HEK293 (cell line): ENCODE data around the gene GSG1L.

Experiments
- IKZF3 ChIP-seq: fragments of 450-650 bp; IDR thresholded peaks from 2 replicates; pipeline ENCODE4 v1.5.0; 2018; ENCODE audit warnings: missing biosample characterization, mild to moderate bottlenecking, missing genetic modification characterization, moderate library complexity
- KLF16 ChIP-seq: fragments of 450-650 bp; formaldehyde crosslinking; IDR thresholded peaks from 2 replicates; pipeline ENCODE4 v1.5.1; 2017; ENCODE audit warnings: missing biosample characterization, missing genetic modification characterization
- ZIC2 ChIP-seq: fragments of 450-650 bp; formaldehyde crosslinking; IDR thresholded peaks from 2 replicates; pipeline ENCODE4 v1.5.1; 2016; ENCODE audit warnings: missing biosample characterization, missing genetic modification characterization
- ZNF830 ChIP-seq: fragments of 450-650 bp; IDR thresholded peaks from 2 replicates; pipeline ENCODE4 v1.5.0; 2018; ENCODE audit warnings: missing biosample characterization, missing genetic modification characterization, low read depth, mild to moderate bottlenecking, moderate library complexity

The GSG1L gene

DNA sequence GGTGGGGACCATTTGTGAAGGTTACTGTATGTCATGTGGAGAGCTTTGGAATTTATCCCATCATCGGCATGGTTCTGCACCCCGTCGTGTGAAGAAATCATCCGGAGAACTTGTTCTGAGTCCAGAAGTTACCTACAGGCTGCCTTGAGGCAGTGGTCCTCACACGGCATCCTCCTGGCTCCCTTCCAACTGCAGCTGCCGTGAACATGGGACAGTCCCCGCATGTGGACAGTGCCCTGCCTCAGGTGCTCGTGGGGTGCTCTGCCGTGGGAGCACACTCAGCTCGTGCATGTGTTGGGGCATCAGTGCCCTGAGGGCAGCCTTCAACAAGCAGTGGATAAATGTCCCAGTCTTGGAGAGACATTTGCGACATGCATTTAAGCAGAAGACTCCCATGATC lies 324.9 kb downstream of the GSG1L start (continued):
- TF ChIP-seq ZNF830 (tag by site-specific recombination) (no peak), IKZF3 (tag by site-specific recombination) (no peak), KLF16 (tag by site-specific recombination) (no peak), ZIC2 (tag by site-specific recombination) (no peak)
